Ascending aorta (tissue), 2 donors: ENCODE measurements around the gene ENTPD8. TPM values are rescaled to one million over a fixed set of nuclear protein-coding genes. Genes with fewer than 3 reads are reported as not detected.
"Not testable (repeated sequence)": the region's sequence is repeated elsewhere in the genome, so short reads cannot be mapped to it uniquely, and the experiment has no call there.

Experiments
- DNase-seq, 2 donors: peaks; one replicate each; pipeline ENCODE4 v3.0.0-alpha.2; 2019; ENCODE audit warnings: low spot score in 2 of 2
- H3K27ac ChIP-seq, 2 donors: fragments of 200-600 bp; sonication (generic); one replicate each; pipeline ENCODE4 v1.5.1; 2016 to 2017; ENCODE audit warnings: mild to moderate bottlenecking in 1 of 2
- H3K27me3 ChIP-seq: fragments of 200-600 bp; sonication (generic); one replicate; pipeline ENCODE4 v1.5.1; 2017
- H3K36me3 ChIP-seq, 2 donors: fragments of 200-600 bp; sonication (generic); one replicate each; pipeline ENCODE4 v1.5.1; 2016
- H3K4me1 ChIP-seq, 2 donors: fragments of 200-600 bp; sonication (generic); one replicate each; pipeline ENCODE4 v1.5.1; 2016 to 2017; ENCODE audit warnings: mild to moderate bottlenecking in 1 of 2
- H3K4me3 ChIP-seq, 2 donors: fragments of 200-600 bp; sonication (generic); one replicate each; pipeline ENCODE4 v1.5.1; 2016 to 2017; ENCODE audit warnings: mild to moderate bottlenecking in 1 of 2
- H3K9me3 ChIP-seq, 2 donors: fragments of 200-600 bp; sonication (generic); one replicate each; pipeline ENCODE4 v1.5.1; 2016
- CTCF ChIP-seq, 3 experiments: fragments of 200-600 bp in 2 of 3; fragments of 450-650 bp in 1 of 3; sonication (generic) in 2 of 3; IDR thresholded peaks; one replicate each; pipeline ENCODE4 v1.5.1; 2016 to 2019; ENCODE audit warnings: antibody characterized with exemption in 3 of 3, mild to moderate bottlenecking in 1 of 3, moderate library complexity in 1 of 3
- intact Hi-C: fragments of 100-400 bp; cut with DNase I; formaldehyde crosslinking; loops from one replicate; pipeline ENCODE4 v1.15.1; 2023
- total RNA-seq: library from RNA; depleted of rRNA; stranded (reverse); fragments of >200 nt; gene quantifications from one replicate; pipeline ENCODE4 v1.1.0, GENCODE V29; 2016

The ENTPD8 gene
- total RNA-seq, 1 donor from 2014 or later: not detected

GRCh38 chr9:137390553-137391410, 50.4 kb downstream of the ENTPD8 start:
- no peak for DNase-seq
- H3K4me3 ChIP-seq: no peak overlapping the region
- H3K4me1 ChIP-seq: no peaks in the 10 kb centered on the region
- peak overlapping the region; percentile 6 to 61 for H3K27ac ChIP-seq
- TF ChIP-seq CTCF (IDR thresholded peaks at IDR 0.05): no peak
- H3K27me3 ChIP-seq: no peaks in the 10 kb centered on the region
- intact Hi-C loops: no loop called here
- H3K9me3 ChIP-seq: no peaks in the 10 kb centered on the region
- peaks cover 0 to 20% of the 10 kb centered on the region in 2 donors for H3K36me3 ChIP-seq

- Histone ChIP-seq H3K4me1 (no peaks in the 10 kb centered on the region), H3K9me3 (no peaks in the 10 kb centered on the region), H3K4me3 (no peak overlapping the region), H3K36me3 (peaks cover 2 to 14% of the 10 kb centered on the region in 2 donors), H3K27ac (no peak overlapping the region), H3K27me3 (no peaks in the 10 kb centered on the region)
- intact Hi-C loops: no loop called here
- no peak for TF ChIP-seq CTCF (IDR thresholded peaks at IDR 0.05)
- no peak for DNase-seq
Measured at GRCh38 chr9:137389428-137389746, 51.8 kb downstream of the ENTPD8 start.

GRCh38 chr9:137388589-137389427, 52.3 kb downstream of the ENTPD8 start:
- intact Hi-C loops: no loop called here

GRCh38 chr9:137387891-137388560, 53.1 kb downstream of the ENTPD8 start:
- no peaks in the 10 kb centered on the region for H3K4me1 ChIP-seq
- intact Hi-C loops: no loop called here
- no peak for TF ChIP-seq CTCF (IDR thresholded peaks at IDR 0.05)
- H3K4me3 ChIP-seq: no peak overlapping the region
- H3K27ac ChIP-seq: peak overlapping the region in 1 of 2 donors; percentile 2
- no peak for DNase-seq
- H3K36me3 ChIP-seq: peaks cover 4 to 7% of the 10 kb centered on the region in 2 donors
- no peaks in the 10 kb centered on the region for H3K27me3 ChIP-seq
- H3K9me3 ChIP-seq: no peaks in the 10 kb centered on the region

More at GRCh38 chr9:137388589-137389427, 52.3 kb downstream of the ENTPD8 start:
- Histone ChIP-seq H3K27ac (no peak overlapping the region), H3K27me3 (no peaks in the 10 kb centered on the region), H3K36me3 (peaks cover 2 to 14% of the 10 kb centered on the region in 2 donors), H3K9me3 (no peaks in the 10 kb centered on the region), H3K4me1 (no peaks in the 10 kb centered on the region), H3K4me3 (no peak overlapping the region)
- no peak for TF ChIP-seq CTCF (IDR thresholded peaks at IDR 0.05)
- no peak for DNase-seq

- Histone ChIP-seq H3K4me1 (no peaks in the 10 kb centered on the region), H3K27ac (peak overlapping the region in 1 of 2 donors; percentile 2), H3K4me3 (no peak overlapping the region), H3K9me3 (no peaks in the 10 kb centered on the region), H3K36me3 (peaks cover 5 to 6% of the 10 kb centered on the region in 2 donors), H3K27me3 (no peaks in the 10 kb centered on the region)
- no peak for DNase-seq
- intact Hi-C loops: no loop called here
- TF ChIP-seq CTCF (IDR thresholded peaks at IDR 0.05): no peak
Measured at GRCh38 chr9:137387114-137387890, 53.9 kb downstream of the ENTPD8 start.

- H3K9me3 ChIP-seq, H3K4me1 ChIP-seq, intact Hi-C loops, H3K27me3 ChIP-seq, H3K36me3 ChIP-seq, H3K4me3 ChIP-seq, DNase-seq, H3K27ac ChIP-seq: not testable (repeated sequence)
Measured at GRCh38 chr9:137386507-137387113, 54.5 kb downstream of the ENTPD8 start.
